HFFc6 (cell line): ENCODE measurements around the gene HMGB3. TPM values are rescaled to one million over a fixed set of nuclear protein-coding genes. Genes with fewer than 3 reads are reported as not detected.
"Not testable (repeated sequence)": the region's sequence is repeated elsewhere in the genome, so short reads cannot be mapped to it uniquely, and the experiment has no call there.

ENCODE experiments used
- DNase-seq: peaks from one replicate; pipeline ENCODE4 v3.0.0-alpha.2; 2018
- H3K27ac Mint-ChIP-seq: 2 replicates; pipeline ENCODE4 v1.8.0; 2020; ENCODE audit warnings: mild to moderate bottlenecking, mixed read lengths
- H3K27me3 Mint-ChIP-seq: 2 replicates; pipeline ENCODE4 v1.8.0; 2021; ENCODE audit warnings: mild to moderate bottlenecking, moderate library complexity, mixed read lengths; ENCODE audit not compliant: insufficient read depth
- H3K36me3 Mint-ChIP-seq: 2 replicates; pipeline ENCODE4 v1.8.0; 2021; ENCODE audit warnings: low read depth, mixed read lengths
- H3K4me1 Mint-ChIP-seq: 2 replicates; pipeline ENCODE4 v1.8.0; 2020; ENCODE audit warnings: low read depth, mixed read lengths
- H3K4me3 Mint-ChIP-seq: 2 replicates; pipeline ENCODE4 v1.8.0; 2020; ENCODE audit warnings: mild to moderate bottlenecking, moderate library complexity, mixed read lengths
- H3K9me3 Mint-ChIP-seq: 2 replicates; pipeline ENCODE4 v1.8.0; 2020; ENCODE audit warnings: mild to moderate bottlenecking, mixed read lengths
- total RNA-seq, 6 experiments: library from RNA; stranded (reverse); fragmentation: NEBNext Ultra II Directional; extraction: Animal tissue kit (Norgen Biotek cat#: 25700); gene quantifications; 2 replicates in 1 of 6; 3 replicates in 5 of 6; pipeline ENCODE4 v1.2.3, GENCODE V29; 2021
- TF ChIP-seq, protein P1 (sequence below): fragments of 200-600 bp; sonication (generic); IDR thresholded peaks from 2 replicates; pipeline ENCODE4 v1.5.0; 2021; ENCODE audit warnings: antibody characterized with exemption, mild to moderate bottlenecking

HMGB3 gene
- total RNA-seq, 6 experiments from 2014 or later: 23.2 to 66.0 (median 54.3) TPM

DNA sequence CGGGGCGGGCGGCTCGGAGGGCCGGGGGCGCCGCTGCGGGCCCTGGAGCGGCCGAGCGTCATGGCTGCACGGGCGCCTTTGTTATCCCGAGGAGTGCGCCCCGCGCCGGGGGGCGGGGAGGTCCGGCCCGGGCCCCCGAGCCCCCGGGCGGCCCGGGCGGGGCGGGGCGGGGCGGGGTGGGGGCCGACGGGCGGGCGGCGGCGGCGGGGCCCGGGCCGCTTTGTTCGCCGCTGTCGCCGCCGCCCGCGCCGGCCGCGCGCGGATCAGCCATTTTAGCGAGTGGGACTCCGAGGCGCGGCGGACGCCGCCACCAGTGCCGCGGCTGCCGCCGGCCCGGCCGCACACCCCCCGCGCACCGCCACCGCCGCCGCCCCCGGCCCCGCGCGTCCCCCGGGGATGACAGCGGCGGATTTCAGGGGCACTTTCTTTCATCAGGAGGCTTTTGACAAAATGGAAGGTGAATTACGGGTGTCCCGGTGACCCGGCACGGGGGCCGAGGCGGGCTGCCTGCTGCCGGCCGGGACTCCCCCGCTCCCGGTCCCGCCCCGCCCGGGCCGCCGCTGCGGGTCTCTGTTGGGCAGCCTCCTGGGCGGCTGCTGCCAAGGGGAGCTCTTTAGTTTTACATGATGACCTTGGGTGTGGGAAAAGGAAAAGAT is 1.2 kb downstream of the HMGB3 start:
- DNase-seq: no peak
- TF ChIP-seq, protein P1, sequence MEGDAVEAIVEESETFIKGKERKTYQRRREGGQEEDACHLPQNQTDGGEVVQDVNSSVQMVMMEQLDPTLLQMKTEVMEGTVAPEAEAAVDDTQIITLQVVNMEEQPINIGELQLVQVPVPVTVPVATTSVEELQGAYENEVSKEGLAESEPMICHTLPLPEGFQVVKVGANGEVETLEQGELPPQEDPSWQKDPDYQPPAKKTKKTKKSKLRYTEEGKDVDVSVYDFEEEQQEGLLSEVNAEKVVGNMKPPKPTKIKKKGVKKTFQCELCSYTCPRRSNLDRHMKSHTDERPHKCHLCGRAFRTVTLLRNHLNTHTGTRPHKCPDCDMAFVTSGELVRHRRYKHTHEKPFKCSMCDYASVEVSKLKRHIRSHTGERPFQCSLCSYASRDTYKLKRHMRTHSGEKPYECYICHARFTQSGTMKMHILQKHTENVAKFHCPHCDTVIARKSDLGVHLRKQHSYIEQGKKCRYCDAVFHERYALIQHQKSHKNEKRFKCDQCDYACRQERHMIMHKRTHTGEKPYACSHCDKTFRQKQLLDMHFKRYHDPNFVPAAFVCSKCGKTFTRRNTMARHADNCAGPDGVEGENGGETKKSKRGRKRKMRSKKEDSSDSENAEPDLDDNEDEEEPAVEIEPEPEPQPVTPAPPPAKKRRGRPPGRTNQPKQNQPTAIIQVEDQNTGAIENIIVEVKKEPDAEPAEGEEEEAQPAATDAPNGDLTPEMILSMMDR: no peak
- Mint-ChIP-seq H3K36me3 (no peaks in the 10 kb centered on the region; the same call in 1 of the 2 replicates), H3K4me3 (peak overlapping the region; percentile 90), H3K4me1 (peaks cover 13% of the 10 kb centered on the region), H3K9me3 (no peaks in the 10 kb centered on the region), H3K27me3 (no peaks in the 10 kb centered on the region), H3K27ac (peak overlapping the region; percentile 75)

DNA sequence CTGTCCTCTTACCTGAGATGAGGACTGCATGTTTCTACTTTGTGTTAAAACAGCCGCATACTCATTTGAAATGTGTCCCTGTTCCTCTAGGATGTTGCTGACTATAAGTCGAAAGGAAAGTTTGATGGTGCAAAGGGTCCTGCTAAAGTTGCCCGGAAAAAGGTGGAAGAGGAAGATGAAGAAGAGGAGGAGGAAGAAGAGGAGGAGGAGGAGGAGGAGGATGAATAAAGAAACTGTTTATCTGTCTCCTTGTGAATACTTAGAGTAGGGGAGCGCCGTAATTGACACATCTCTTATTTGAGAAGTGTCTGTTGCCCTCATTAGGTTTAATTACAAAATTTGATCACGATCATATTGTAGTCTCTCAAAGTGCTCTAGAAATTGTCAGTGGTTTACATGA is 4.6 kb downstream of the HMGB3 start:
- not testable (repeated sequence) for H3K4me3 Mint-ChIP-seq

DNA sequence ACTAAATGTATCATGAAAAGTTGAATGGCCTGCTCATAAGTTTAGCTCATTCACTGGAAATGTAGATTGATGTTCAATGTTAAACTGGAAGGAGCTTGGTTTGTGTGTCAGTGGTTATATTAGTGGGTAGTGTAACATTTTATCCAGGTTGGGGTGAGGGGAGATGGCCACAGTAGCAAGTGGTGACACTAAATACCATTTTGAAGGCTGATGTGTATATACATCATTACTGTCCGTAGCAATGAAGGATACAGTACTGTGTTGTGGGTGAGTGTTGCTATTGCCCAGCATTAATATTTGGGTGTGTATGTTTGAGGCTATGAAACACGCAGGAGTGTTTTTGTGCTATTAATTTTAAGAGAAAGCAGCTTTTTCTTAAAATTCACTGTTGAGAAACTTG is 6.3 kb downstream of the HMGB3 start:
- Mint-ChIP-seq H3K27me3 (no peaks in the 10 kb centered on the region), H3K27ac (no peak overlapping the region), H3K36me3 (no peaks in the 10 kb centered on the region; the same call in 1 of the 2 replicates), H3K4me3 (no peak overlapping the region), H3K4me1 (peaks cover 17% of the 10 kb centered on the region), H3K9me3 (no peaks in the 10 kb centered on the region)
- TF ChIP-seq, protein P1: no peak
- no peak for DNase-seq

More for the DNA sequence above, 4.6 kb downstream of the HMGB3 start:
- H3K36me3 Mint-ChIP-seq, DNase-seq, H3K9me3 Mint-ChIP-seq, H3K27ac Mint-ChIP-seq, H3K27me3 Mint-ChIP-seq: not testable (repeated sequence)
- peaks cover 17% of the 10 kb centered on the region for H3K4me1 Mint-ChIP-seq

DNA sequence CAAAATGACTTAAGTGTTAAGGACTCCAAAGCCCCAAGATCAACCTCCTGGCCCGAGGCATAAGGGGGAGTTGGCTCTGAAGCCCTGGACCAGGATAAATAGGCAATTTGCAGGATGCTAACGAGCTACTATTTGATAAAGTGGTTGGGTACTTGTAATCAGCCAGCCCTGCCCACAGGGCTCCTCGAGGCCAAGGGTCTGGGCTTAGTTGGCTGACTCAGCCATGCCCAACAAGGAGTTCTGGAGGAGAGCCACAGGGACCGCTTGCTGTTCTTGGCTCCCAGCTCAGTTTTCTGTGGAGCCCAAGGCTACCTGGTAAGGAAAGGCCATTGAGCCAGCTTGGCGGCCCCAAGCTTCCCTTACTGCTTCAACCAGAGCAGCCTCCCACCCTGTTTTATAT is 7.8 kb downstream of the HMGB3 start:
- no peak for DNase-seq
- Mint-ChIP-seq H3K27me3 (no peaks in the 10 kb centered on the region), H3K4me1 (peaks cover 4% of the 10 kb centered on the region), H3K27ac (no peak overlapping the region), H3K9me3 (no peaks in the 10 kb centered on the region), H3K36me3 (no peaks in the 10 kb centered on the region; the same call in 1 of the 2 replicates), H3K4me3 (no peak overlapping the region)
- TF ChIP-seq, protein P1: no peak

DNA sequence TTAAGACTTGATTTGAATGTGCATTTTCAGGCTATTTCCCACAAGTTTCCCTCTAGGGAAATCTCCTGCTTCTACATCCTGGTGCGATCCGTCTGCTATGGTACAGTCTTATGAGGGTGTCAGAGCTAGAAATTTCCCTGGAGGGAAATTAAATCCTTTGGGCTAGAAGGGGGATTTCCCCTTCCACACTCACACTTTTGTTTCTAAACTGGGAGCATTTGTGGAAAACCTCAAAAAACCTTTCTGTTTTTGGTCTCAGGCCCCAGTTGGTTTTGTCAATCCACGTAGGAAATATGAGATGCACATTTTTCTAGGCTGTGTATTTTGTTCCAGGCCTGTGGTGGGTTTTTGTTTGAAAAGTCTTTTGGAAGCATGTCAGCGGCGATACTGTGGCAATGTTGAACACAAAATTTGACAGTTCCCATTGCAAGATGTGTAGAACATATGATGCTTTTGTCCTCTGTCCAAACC is 17.8 kb downstream of the HMGB3 start:
- Mint-ChIP-seq H3K27me3 (peaks cover 3% of the 10 kb centered on the region; the same call in 1 of the 2 replicates), H3K27ac (no peak overlapping the region), H3K36me3 (no peaks in the 10 kb centered on the region), H3K9me3 (no peaks in the 10 kb centered on the region), H3K4me3 (no peak overlapping the region), H3K4me1 (no peaks in the 10 kb centered on the region)
- TF ChIP-seq, protein P1: no peak
- DNase-seq: no peak

DNA sequence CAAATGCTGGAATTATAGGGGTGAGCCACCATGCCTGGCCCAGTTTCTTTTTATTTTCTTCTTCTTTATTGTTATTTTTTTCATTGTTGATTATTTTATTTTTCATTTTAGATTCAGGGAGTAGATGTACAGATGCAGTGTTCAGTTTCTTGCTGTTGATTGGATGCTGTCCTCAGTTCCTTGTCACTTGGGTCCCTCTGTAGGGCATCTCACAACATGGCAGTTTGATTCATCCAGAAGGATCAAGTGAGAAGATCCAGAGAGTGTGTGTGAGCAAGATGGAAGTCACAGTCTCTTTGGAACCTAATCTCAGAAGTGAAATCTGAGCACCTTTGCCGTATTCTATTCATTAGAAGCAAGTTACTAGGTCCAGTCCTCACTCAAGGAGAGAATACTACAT is 20.9 kb downstream of the HMGB3 start:
- H3K4me3 Mint-ChIP-seq: no peak overlapping the region
- DNase-seq: peak; percentile 25
- H3K36me3 Mint-ChIP-seq: no peaks in the 10 kb centered on the region
- H3K27ac Mint-ChIP-seq: no peak overlapping the region
- peaks cover 1% of the 10 kb centered on the region; the same call in 1 of the 2 replicates for H3K27me3 Mint-ChIP-seq
- TF ChIP-seq, protein P1: peak; percentile 37; the same call in 1 of the 2 replicates
- no peaks in the 10 kb centered on the region for H3K4me1 Mint-ChIP-seq
- no peaks in the 10 kb centered on the region for H3K9me3 Mint-ChIP-seq
